ENCODE results near the gene SOD3. TPM values are rescaled to one million over a fixed set of nuclear protein-coding genes. Genes with fewer than 3 reads are reported as not detected.

The SOD3 gene
- total and polyA plus RNA-seq, 9 of the 15 experiments (the other 6 are each of a cell fraction or from before 2014, with no cell fraction given), result 0.10 to 0.31 (median 0.24) TPM; not detected in 6

- TF ChIP-seq ETS1 (conservative IDR thresholded peaks at IDR 0.05; ENCODE audit: control insufficient read depth, low read depth, low read length) (no peak), SNAPC5 (CRISPR knock-in tag; IDR thresholded peaks at IDR 0.05) (no peak), ATF3 (IDR thresholded peaks at IDR 0.05) (no peak), ATF3 (CRISPR knock-in tag; conservative IDR thresholded peaks at IDR 0.05) (no peak), POLR2A (conservative IDR thresholded peaks at IDR 0.05) (no peak), ZNF280A (IDR thresholded peaks at IDR 0.05; ENCODE audit: low read depth, partially characterized antibody) (no peak)
Observed at GRCh38 chr4:24849351-24849750, 54.0 kb downstream of the SOD3 start (continued).

GRCh38 chr4:24849756-24850155 is 54.4 kb downstream of the SOD3 start:
- CTCF ChIA-PET (ENCODE audit: low intra/inter-chr PET ratio), result no interaction called here
- FAIRE-seq (no peak), ATAC-seq (no peak)
- TF ChIP-seq GMEB1 (CRISPR knock-in tag; IDR thresholded peaks at IDR 0.05), result no peak
- TF ChIP-seq ZNF354B (CRISPR knock-in tag; IDR thresholded peaks at IDR 0.05), result no peak
- TF ChIP-seq ZBTB5 (IDR thresholded peaks at IDR 0.05), result no peak
- no peak for TF ChIP-seq ZNF347 (CRISPR knock-in tag; IDR thresholded peaks at IDR 0.05; ENCODE audit: low read depth)
- TF ChIP-seq ELK3 (CRISPR knock-in tag; IDR thresholded peaks at IDR 0.05), result no peak
- no peak for TF ChIP-seq ZNF311 (CRISPR knock-in tag; IDR thresholded peaks at IDR 0.05)
- TF ChIP-seq TFAM (CRISPR knock-in tag; conservative IDR thresholded peaks at IDR 0.05), result no peak
- TF ChIP-seq ZNF444 (CRISPR knock-in tag; IDR thresholded peaks at IDR 0.05), result no peak

More at GRCh38 chr4:24849756-24850155, 54.4 kb downstream of the SOD3 start:
- Histone ChIP-seq H3K9me3 (replicated peaks; ENCODE audit: control insufficient read depth, insufficient read depth, low read depth, low read length) (no peaks in the 10 kb centered on the region), H3K9ac (ENCODE audit: insufficient read depth in 1 of 2, low read depth in 2 of 2, low read length in 2 of 2) (no peak overlapping the region), H3K4me3 (no peak overlapping the region), H3K27ac (ENCODE audit: extremely low read depth, low read depth, low read length) (no peak overlapping the region), H3K4me1 (replicated peaks in 1 of 2; ENCODE audit: control insufficient read depth in 2 of 2, insufficient read depth in 2 of 2, low read length in 2 of 2) (no peaks in the 10 kb centered on the region), H3K9me1 (ENCODE audit: control insufficient read depth, insufficient read depth, low read length) (no peaks in the 10 kb centered on the region), H3K79me2 (ENCODE audit: control insufficient read depth, insufficient read depth, low read length) (no peaks in the 10 kb centered on the region), H3K4me2 (ENCODE audit: insufficient read depth, low read length) (no peak overlapping the region), H2AFZ (ENCODE audit: low read depth, low read length) (no peak overlapping the region), H4K20me1 (replicated peaks; ENCODE audit: control insufficient read depth, insufficient read depth, low read length) (no peaks in the 10 kb centered on the region), H3K27me3 (ENCODE audit: control insufficient read depth in 2 of 2, insufficient read depth in 2 of 2, low read length in 2 of 2) (peaks cover under 1 to 9% of the 10 kb centered on the region in 2 experiments; a peak in 2 of 5 replicates), H3K36me3 (ENCODE audit: control insufficient read depth, insufficient read depth, low read length) (no peaks in the 10 kb centered on the region)
- BruUV-seq (replicated peaks), result no TSS peak
- intact Hi-C loops (cut with micrococcal nuclease), result no loop called here
- POLR2A ChIA-PET, result no interaction called here
- WGBS (ENCODE audit: insufficient coverage, low coverage, missing lambda C conversion rate), result 4% methylated on average over 2 of the region's 2 CpGs
- in situ Hi-C loops (cut with MboI), result no loop called here
- no peak for DNase-seq (ENCODE audit: extremely low read depth in 1 of 4, low spot score in 3 of 4)

All from K562 (cell line).